ENCODE data around the gene INO80. TPM values are rescaled to one million over a fixed set of nuclear protein-coding genes. Genes with fewer than 3 reads are reported as not detected.

Gene INO80
- total RNA-seq, 6 donors from 2014 or later: 22.8 to 92.2 (median 43.9) TPM

DNA sequence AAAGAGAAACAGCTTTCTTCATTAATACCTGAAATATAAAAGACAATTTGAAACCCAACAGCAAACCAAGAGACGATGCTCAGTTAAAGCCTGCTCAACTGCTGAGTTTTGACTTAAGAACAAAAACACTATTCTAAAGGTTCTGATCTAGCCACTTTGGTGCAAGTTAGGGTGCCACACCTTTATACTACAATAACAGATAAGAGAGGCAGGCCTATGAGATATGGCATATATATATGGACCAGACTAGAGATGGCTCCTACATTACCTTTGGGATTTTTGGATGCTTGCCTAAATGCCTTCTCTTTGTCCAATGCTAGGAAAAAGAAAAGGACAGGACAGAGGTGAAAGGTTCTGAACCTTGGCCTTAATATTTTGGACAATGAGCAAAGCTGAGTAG lies 68.6 kb downstream of the INO80 start:
- Histone ChIP-seq H3K4me1 (peaks cover 0 to 10% (median 4%) of the 10 kb centered on the region in 4 donors), H3K27me3 (no peaks in the 10 kb centered on the region), H3K36me3 (peaks cover 17 to 99% (median 57%) of the 10 kb centered on the region in 4 donors), H3K9me3 (no peaks in the 10 kb centered on the region), H3K4me3 (no peak overlapping the region), H3K27ac (no peak overlapping the region)
- no peak for DNase-seq
- ATAC-seq (ENCODE audit: low FRiP score in 2 of 2): no peak
- TF ChIP-seq POLR2A (IDR thresholded peaks at IDR 0.05): no peak
- TF ChIP-seq EP300 (IDR thresholded peaks at IDR 0.05): no peak
- TF ChIP-seq POLR2AphosphoS5 (IDR thresholded peaks at IDR 0.05): no peak
- TF ChIP-seq, protein P1, sequence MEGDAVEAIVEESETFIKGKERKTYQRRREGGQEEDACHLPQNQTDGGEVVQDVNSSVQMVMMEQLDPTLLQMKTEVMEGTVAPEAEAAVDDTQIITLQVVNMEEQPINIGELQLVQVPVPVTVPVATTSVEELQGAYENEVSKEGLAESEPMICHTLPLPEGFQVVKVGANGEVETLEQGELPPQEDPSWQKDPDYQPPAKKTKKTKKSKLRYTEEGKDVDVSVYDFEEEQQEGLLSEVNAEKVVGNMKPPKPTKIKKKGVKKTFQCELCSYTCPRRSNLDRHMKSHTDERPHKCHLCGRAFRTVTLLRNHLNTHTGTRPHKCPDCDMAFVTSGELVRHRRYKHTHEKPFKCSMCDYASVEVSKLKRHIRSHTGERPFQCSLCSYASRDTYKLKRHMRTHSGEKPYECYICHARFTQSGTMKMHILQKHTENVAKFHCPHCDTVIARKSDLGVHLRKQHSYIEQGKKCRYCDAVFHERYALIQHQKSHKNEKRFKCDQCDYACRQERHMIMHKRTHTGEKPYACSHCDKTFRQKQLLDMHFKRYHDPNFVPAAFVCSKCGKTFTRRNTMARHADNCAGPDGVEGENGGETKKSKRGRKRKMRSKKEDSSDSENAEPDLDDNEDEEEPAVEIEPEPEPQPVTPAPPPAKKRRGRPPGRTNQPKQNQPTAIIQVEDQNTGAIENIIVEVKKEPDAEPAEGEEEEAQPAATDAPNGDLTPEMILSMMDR (IDR thresholded peaks at IDR 0.05): no peak
- 92 to 100% methylated on average over 1 of the region's 1 CpG for WGBS, 2 donors

- 87 to 90% methylated on average over 1 of the region's 1 CpG for WGBS, 2 donors
- no peak for DNase-seq
- no peaks in the 10 kb centered on the region for H3K27me3 ChIP-seq
- TF ChIP-seq, protein P1 (IDR thresholded peaks at IDR 0.05): no peak
- peak in 1 of 4 donors; percentile 9 for TF ChIP-seq EP300 (IDR thresholded peaks at IDR 0.05)
- H3K9me3 ChIP-seq: no peaks in the 10 kb centered on the region
- H3K4me3 ChIP-seq: no peak overlapping the region
- peak in 1 of 2 donors; percentile 56 for ATAC-seq (ENCODE audit: low FRiP score in 2 of 2)
- H3K4me1 ChIP-seq: peaks cover 0 to 10% (median 4%) of the 10 kb centered on the region in 4 donors
- H3K27ac ChIP-seq: peak overlapping the region in 1 of 4 donors; percentile 35
- peaks cover 13 to 79% (median 38%) of the 10 kb centered on the region in 4 donors for H3K36me3 ChIP-seq
Observed at GRCh38 chr15:41043276-41043951, 72.7 kb downstream of the INO80 start.

GRCh38 chr15:41042851-41043250 lies 73.2 kb downstream of the INO80 start:
- DNase-seq (no peak), ATAC-seq (ENCODE audit: low FRiP score in 2 of 2) (no peak)
- peaks cover 13 to 73% (median 36%) of the 10 kb centered on the region in 4 donors for H3K36me3 ChIP-seq
- H3K9me3 ChIP-seq: no peaks in the 10 kb centered on the region
- no peak for TF ChIP-seq POLR2AphosphoS5 (IDR thresholded peaks at IDR 0.05)
- TF ChIP-seq, protein P1 (IDR thresholded peaks at IDR 0.05): no peak
- no peak for TF ChIP-seq EP300 (IDR thresholded peaks at IDR 0.05)
- no peak for TF ChIP-seq POLR2A (IDR thresholded peaks at IDR 0.05)
- WGBS, 2 donors: 86 to 90% methylated on average over 5 of the region's 5 CpGs
- H3K27me3 ChIP-seq: no peaks in the 10 kb centered on the region
- H3K4me1 ChIP-seq: peaks cover 0 to 10% (median 4%) of the 10 kb centered on the region in 4 donors
- H3K4me3 ChIP-seq: no peak overlapping the region
- peak overlapping the region in 1 of 4 donors; percentile 18 for H3K27ac ChIP-seq

GRCh38 chr15:41039121-41039520 lies 77.0 kb downstream of the INO80 start:
- DNase-seq (no peak), ATAC-seq (ENCODE audit: low FRiP score in 2 of 2) (no peak)
- H3K4me3 ChIP-seq: no peak overlapping the region
- no peak for TF ChIP-seq EP300 (IDR thresholded peaks at IDR 0.05)
- TF ChIP-seq, protein P1 (IDR thresholded peaks at IDR 0.05): no peak
- TF ChIP-seq POLR2A (IDR thresholded peaks at IDR 0.05): no peak
- TF ChIP-seq POLR2AphosphoS5 (IDR thresholded peaks at IDR 0.05): no peak
- peaks cover 0 to 10% (median 6%) of the 10 kb centered on the region in 4 donors for H3K4me1 ChIP-seq
- no peak overlapping the region for H3K27ac ChIP-seq
- peaks cover 0 to 41% (median 13%) of the 10 kb centered on the region in 4 donors for H3K36me3 ChIP-seq
- no peaks in the 10 kb centered on the region for H3K27me3 ChIP-seq
- H3K9me3 ChIP-seq: no peaks in the 10 kb centered on the region

- Histone ChIP-seq H3K36me3 (peaks cover 0 to 26% (median 3%) of the 10 kb centered on the region in 4 donors), H3K27me3 (no peaks in the 10 kb centered on the region), H3K4me1 (peaks cover 0 to 9% (median 2%) of the 10 kb centered on the region in 4 donors), H3K27ac (no peak overlapping the region), H3K9me3 (no peaks in the 10 kb centered on the region), H3K4me3 (no peak overlapping the region)
- TF ChIP-seq, protein P1 (IDR thresholded peaks at IDR 0.05): no peak
- TF ChIP-seq EP300 (IDR thresholded peaks at IDR 0.05) (no peak), POLR2A (IDR thresholded peaks at IDR 0.05) (no peak), POLR2AphosphoS5 (IDR thresholded peaks at IDR 0.05) (no peak)
- 73 to 100% methylated on average over 1 of the region's 1 CpG for WGBS, 2 donors
- DNase-seq: no peak
- no peak for ATAC-seq (ENCODE audit: low FRiP score in 2 of 2)
Observed at GRCh38 chr15:41032079-41032328, 84.1 kb downstream of the INO80 start.

All from upper lobe of left lung (tissue), 6 donors.